ENCODE results near the gene PGM5.

GRCh38 chr9:68472119-68472518, 115.7 kb downstream of the PGM5 start:
- TF ChIP-seq CTCF (IDR thresholded peaks at IDR 0.05 in 4 of 5, conservative IDR thresholded peaks at IDR 0.05 in 1 of 5) (no peak), POLR2A (IDR thresholded peaks at IDR 0.05) (no peak)

Measured in gastrocnemius medialis (tissue), 4 donors.